ENCODE results near the gene MAPRE2. TPM values are rescaled to one million over a fixed set of nuclear protein-coding genes. Genes with fewer than 3 reads are reported as not detected.

MAPRE2 gene
- total and polyA plus RNA-seq, 7 donors, result 3.3 to 83.4 (median 57.3) TPM

GRCh38 chr18:35086704-35087103, 45.5 kb downstream of the MAPRE2 start:
- Histone ChIP-seq H3K27ac (peak overlapping the region; percentile 83), H3K4me3 (no peak overlapping the region), H3K27me3 (ENCODE audit: insufficient read depth in 3 of 3, low read length in 2 of 3) (no peaks in the 10 kb centered on the region), H3K36me3 (ENCODE audit: insufficient read depth in 1 of 2, low read depth in 1 of 2) (no peaks in the 10 kb centered on the region), H3K9me3 (no peaks in the 10 kb centered on the region), H3K4me1 (peaks cover 63% of the 10 kb centered on the region)
- 96 to 99% (median 98%) methylated on average over 2 of the region's 2 CpGs for WGBS, 3 donors
- ATAC-seq (no peak), DNase-seq (no peak)
- no peak for TF ChIP-seq CTCF (IDR thresholded peaks at IDR 0.05)
- intact Hi-C loops (cut with DNase I), result loop anchor here in 1 of 2 donors (5.0 kb wide), 1 partner anchor 36 kb away; no protein-coding TSS in a partner anchor

- no peaks in the 10 kb centered on the region for H3K36me3 ChIP-seq (ENCODE audit: insufficient read depth in 1 of 2, low read depth in 1 of 2)
- H3K27me3 ChIP-seq (ENCODE audit: insufficient read depth in 3 of 3, low read length in 2 of 3), result no peaks in the 10 kb centered on the region
- peaks cover 58% of the 10 kb centered on the region for H3K4me1 ChIP-seq
- no peak for DNase-seq
- no peak for TF ChIP-seq CTCF (IDR thresholded peaks at IDR 0.05)
- WGBS, 3 donors, result 59 to 77% (median 67%) methylated on average over 3 of the region's 3 CpGs
- intact Hi-C loops (cut with DNase I), result loop anchor here in 1 of 2 donors (5.0 kb wide), 1 partner anchor 35 kb away; no protein-coding TSS in a partner anchor
- H3K4me3 ChIP-seq, result no peak overlapping the region
- ATAC-seq, result no peak
- peak overlapping the region; percentile 83 for H3K27ac ChIP-seq
- no peaks in the 10 kb centered on the region for H3K9me3 ChIP-seq
Observed at GRCh38 chr18:35087726-35088125, 46.5 kb downstream of the MAPRE2 start.

- Histone ChIP-seq H3K36me3 (ENCODE audit: insufficient read depth in 1 of 2, low read depth in 1 of 2) (no peaks in the 10 kb centered on the region), H3K9me3 (no peaks in the 10 kb centered on the region), H3K27me3 (ENCODE audit: insufficient read depth in 3 of 3, low read length in 2 of 3) (no peaks in the 10 kb centered on the region), H3K4me1 (peaks cover 46% of the 10 kb centered on the region), H3K27ac (peak overlapping the region; percentile 83), H3K4me3 (no peak overlapping the region)
- WGBS, 3 donors, result 58 to 95% (median 67%) methylated on average over 3 of the region's 3 CpGs
- intact Hi-C loops (cut with DNase I), result loop anchor here in 1 of 2 donors (5.0 kb wide), 1 partner anchor 33 kb away; no protein-coding TSS in a partner anchor
- ATAC-seq (no peak), DNase-seq (no peak)
- no peak for TF ChIP-seq CTCF (IDR thresholded peaks at IDR 0.05)
Observed at GRCh38 chr18:35088921-35089320, 47.7 kb downstream of the MAPRE2 start.

- H3K4me3 ChIP-seq, result no peak overlapping the region
- H3K27ac ChIP-seq, result peak overlapping the region; percentile 83
- peaks cover 41% of the 10 kb centered on the region for H3K4me1 ChIP-seq
- H3K9me3 ChIP-seq, result no peaks in the 10 kb centered on the region
- ATAC-seq (no peak), DNase-seq (no peak)
- no peak for TF ChIP-seq CTCF (IDR thresholded peaks at IDR 0.05)
- H3K36me3 ChIP-seq (ENCODE audit: insufficient read depth in 1 of 2, low read depth in 1 of 2), result no peaks in the 10 kb centered on the region
- H3K27me3 ChIP-seq (ENCODE audit: insufficient read depth in 3 of 3, low read length in 2 of 3), result no peaks in the 10 kb centered on the region
- intact Hi-C loops (cut with DNase I), result loop anchor here in 1 of 2 donors (5.0 kb wide), 1 partner anchor 33 kb away; no protein-coding TSS in a partner anchor
- 63 to 86% (median 73%) methylated on average over 1 of the region's 1 CpG for WGBS, 3 donors
Observed at GRCh38 chr18:35089382-35089781, 48.2 kb downstream of the MAPRE2 start.

Data from psoas muscle (tissue), 8 donors.